Skeletal muscle tissue (tissue), 4 donors: Measurements from ENCODE around the gene MRPL24. TPM values are rescaled to one million over a fixed set of nuclear protein-coding genes. Genes with fewer than 3 reads are reported as not detected.

Experiments used
- H3K27ac ChIP-seq: one replicate; pipeline ENCODE4 v1.7.0; 2013; ENCODE audit warnings: mild to moderate bottlenecking, low read depth, low read length, inconsistent platforms
- H3K27me3 ChIP-seq, 3 donors: one replicate each; pipeline ENCODE4 v1.7.0; 2013; ENCODE audit warnings: low read length in 3 of 3; ENCODE audit not compliant: control insufficient read depth in 3 of 3, insufficient read depth in 3 of 3
- H3K36me3 ChIP-seq, 3 donors: one replicate each; pipeline ENCODE4 v1.7.0; 2013; ENCODE audit warnings: low read length in 3 of 3; ENCODE audit not compliant: control insufficient read depth in 3 of 3, insufficient read depth in 3 of 3
- H3K4me1 ChIP-seq, 3 donors: one replicate each; pipeline ENCODE4 v1.7.0; 2013; ENCODE audit warnings: low read length in 3 of 3, mild to moderate bottlenecking in 3 of 3; ENCODE audit not compliant: control insufficient read depth in 3 of 3, insufficient read depth in 3 of 3
- H3K4me3 ChIP-seq, 3 donors: one replicate each; pipeline ENCODE4 v1.7.0; 2013; ENCODE audit warnings: low read length in 3 of 3
- H3K9ac ChIP-seq, 3 donors: one replicate each; pipeline ENCODE4 v1.7.0; 2013; ENCODE audit warnings: low read length in 3 of 3, mild to moderate bottlenecking in 3 of 3, moderate library complexity in 2 of 3, low read depth in 1 of 3
- H3K9me3 ChIP-seq, 3 donors: one replicate each; pipeline ENCODE4 v1.7.0; 2013; ENCODE audit warnings: low read length in 3 of 3; ENCODE audit not compliant: control insufficient read depth in 3 of 3
- total RNA-seq: library from RNA; depleted of rRNA; stranded (reverse); fragments of >200 nt; gene quantifications from one replicate; pipeline ENCODE4 v1.2.3, GENCODE V29; 2014
- donor health status: Osteomylitis.

The MRPL24 gene
- total RNA-seq, 1 donor from 2014 or later, result 36.5 TPM

- Histone ChIP-seq H3K36me3 (no peaks in the 10 kb centered on the region), H3K4me1 (peaks cover 36 to 43% (median 39%) of the 10 kb centered on the region in 3 donors), H3K9me3 (no peaks in the 10 kb centered on the region), H3K4me3 (peak overlapping the region; percentile 55 to 70 (median 66)), H3K27ac (peak overlapping the region; percentile 76), H3K9ac (peak overlapping the region; percentile 51 to 76 (median 65)), H3K27me3 (peaks cover 25 to 46% (median 26%) of the 10 kb centered on the region in 3 donors)
These were observed 34.8 kb downstream of the MRPL24 start for GRCh38 chr1:156705918-156706656.

GRCh38 chr1:156705321-156705917 is 35.5 kb downstream of the MRPL24 start, which contains the start of gene CRABP2:
Gene CRABP2 (minus strand): TSS chr1:156705583. CDS start chr1:156705446, 137 bp downstream.
- H3K4me1 ChIP-seq, result peaks cover 33 to 43% (median 38%) of the 10 kb centered on the region in 3 donors
- peak within 1 kb of the TSS; percentile 51 to 76 (median 65) for H3K9ac ChIP-seq
- H3K27me3 ChIP-seq, result peaks cover 26 to 53% (median 31%) of the 10 kb centered on the region in 3 donors
- H3K9me3 ChIP-seq, result no peaks in the 10 kb centered on the region
- peak within 1 kb of the TSS; percentile 76 for H3K27ac ChIP-seq
- peak within 1 kb of the TSS; percentile 55 to 70 (median 66) for H3K4me3 ChIP-seq
- peaks cover 0 to 2% (median 0%) of the 10 kb centered on the region in 3 donors for H3K36me3 ChIP-seq

GRCh38 chr1:156704930-156705320 is 36.0 kb downstream of the MRPL24 start:
- Histone ChIP-seq H3K4me3 (peak overlapping the region; percentile 55 to 66 (median 58)), H3K36me3 (peaks cover 0 to 2% (median 0%) of the 10 kb centered on the region in 3 donors), H3K9ac (peak overlapping the region; percentile 20 to 50 (median 45)), H3K9me3 (no peaks in the 10 kb centered on the region), H3K27ac (no peak overlapping the region), H3K27me3 (peaks cover 26 to 56% (median 36%) of the 10 kb centered on the region in 3 donors), H3K4me1 (peaks cover 28 to 38% (median 34%) of the 10 kb centered on the region in 3 donors)

- Histone ChIP-seq H3K27ac (no peak overlapping the region), H3K4me1 (peaks cover 21 to 32% (median 28%) of the 10 kb centered on the region in 3 donors), H3K9ac (peak overlapping the region in 1 of 3 donors; percentile 54), H3K4me3 (peak overlapping the region in 2 of 3 donors; percentile 14 to 49), H3K9me3 (no peaks in the 10 kb centered on the region), H3K27me3 (peaks cover 26 to 56% (median 36%) of the 10 kb centered on the region in 3 donors), H3K36me3 (peaks cover 0 to 2% (median 0%) of the 10 kb centered on the region in 3 donors)
These were observed 36.6 kb downstream of the MRPL24 start for GRCh38 chr1:156704166-156704711.

- peak overlapping the region in 2 of 3 donors; percentile 20 to 25 for H3K9ac ChIP-seq
- H3K27ac ChIP-seq, result no peak overlapping the region
- H3K9me3 ChIP-seq, result no peaks in the 10 kb centered on the region
- peaks cover 26 to 59% (median 36%) of the 10 kb centered on the region in 3 donors for H3K27me3 ChIP-seq
- peaks cover 18 to 32% (median 27%) of the 10 kb centered on the region in 3 donors for H3K4me1 ChIP-seq
- peaks cover 0 to 2% (median 0%) of the 10 kb centered on the region in 3 donors for H3K36me3 ChIP-seq
- H3K4me3 ChIP-seq, result peak overlapping the region in 1 of 3 donors; percentile 49
These were observed 37.1 kb downstream of the MRPL24 start for GRCh38 chr1:156703741-156704140.

GRCh38 chr1:156703336-156703735 is 37.6 kb downstream of the MRPL24 start:
- Histone ChIP-seq H3K9ac (peak overlapping the region in 2 of 3 donors; percentile 20 to 25), H3K27ac (no peak overlapping the region), H3K9me3 (no peaks in the 10 kb centered on the region), H3K4me1 (peaks cover 18 to 32% (median 27%) of the 10 kb centered on the region in 3 donors), H3K36me3 (peaks cover 0 to 2% (median 0%) of the 10 kb centered on the region in 3 donors), H3K4me3 (no peak overlapping the region), H3K27me3 (peaks cover 26 to 59% (median 36%) of the 10 kb centered on the region in 3 donors)

GRCh38 chr1:156700736-156701531 is 40.0 kb downstream of the MRPL24 start:
- peaks cover 0 to 2% (median 0%) of the 10 kb centered on the region in 3 donors for H3K36me3 ChIP-seq
- no peak overlapping the region for H3K9ac ChIP-seq
- peaks cover 26 to 52% (median 36%) of the 10 kb centered on the region in 3 donors for H3K27me3 ChIP-seq
- H3K27ac ChIP-seq, result no peak overlapping the region
- H3K4me1 ChIP-seq, result peaks cover 11 to 25% (median 20%) of the 10 kb centered on the region in 3 donors
- no peak overlapping the region for H3K4me3 ChIP-seq
- no peaks in the 10 kb centered on the region for H3K9me3 ChIP-seq

GRCh38 chr1:156698995-156699394 is 41.9 kb downstream of the MRPL24 start:
- Histone ChIP-seq H3K4me3 (no peak overlapping the region), H3K9me3 (no peaks in the 10 kb centered on the region), H3K36me3 (peaks cover 0 to 2% (median 0%) of the 10 kb centered on the region in 3 donors), H3K27ac (no peak overlapping the region), H3K27me3 (peaks cover 13 to 34% (median 26%) of the 10 kb centered on the region in 3 donors), H3K4me1 (peaks cover 0 to 5% (median under 1%) of the 10 kb centered on the region in 3 donors), H3K9ac (no peak overlapping the region)

GRCh38 chr1:156697481-156697880 is 43.4 kb downstream of the MRPL24 start:
- no peaks in the 10 kb centered on the region for H3K9me3 ChIP-seq
- H3K27me3 ChIP-seq, result peaks cover 2 to 23% (median 22%) of the 10 kb centered on the region in 3 donors
- H3K4me3 ChIP-seq, result no peak overlapping the region
- no peaks in the 10 kb centered on the region for H3K4me1 ChIP-seq
- no peak overlapping the region for H3K9ac ChIP-seq
- no peak overlapping the region for H3K27ac ChIP-seq
- peaks cover 0 to 2% (median 0%) of the 10 kb centered on the region in 3 donors for H3K36me3 ChIP-seq
